Measurements from ENCODE around the gene DPP3. TPM values are rescaled to one million over a fixed set of nuclear protein-coding genes. Genes with fewer than 3 reads are reported as not detected.

DPP3 gene
- polyA plus RNA-seq, 1 of the 3 experiments (the other 2 are of a cell fraction): 70.6 TPM

GRCh38 chr11:66454828-66455227 lies 25.4 kb upstream of the DPP3 start:
- no peak for TF ChIP-seq GATA2 (CRISPR knock-in tag; IDR thresholded peaks at IDR 0.05)
- H3K27ac ChIP-seq (ENCODE audit: low read depth in 2 of 2, low read length in 1 of 2): no peak overlapping the region
- no peaks in the 10 kb centered on the region for H3K79me2 ChIP-seq (ENCODE audit: insufficient read depth)
- no peaks in the 10 kb centered on the region for H3F3A ChIP-seq (replicated peaks; ENCODE audit: insufficient read depth)
- POLR2A ChIA-PET: no interaction called here
- no peaks in the 10 kb centered on the region; the same call in 1 of the 2 replicates for H3K27me3 ChIP-seq (ENCODE audit: insufficient read depth)
- WGBS (ENCODE audit: low lambda C conversion rate): 32% methylated on average over 3 of the region's 3 CpGs
- H3K9me2 ChIP-seq: no peaks in the 10 kb centered on the region
- H3K9ac ChIP-seq: no peak overlapping the region
- no peaks in the 10 kb centered on the region for H3K9me3 ChIP-seq
- H4K20me1 ChIP-seq (ENCODE audit: insufficient read depth): no peaks in the 10 kb centered on the region
- no peaks in the 10 kb centered on the region for H3K4me1 ChIP-seq (ENCODE audit: control insufficient read depth in 1 of 2, insufficient read depth in 2 of 2, low read depth in 1 of 2, low read length in 1 of 2)
- H2AFZ ChIP-seq (ENCODE audit: low read depth): no peak overlapping the region
- DNase-seq: no peak
- CTCF ChIA-PET: interaction anchor here (1.7 kb wide), 1 partner anchor 16 kb away, joined by 5 read pairs; the partner anchor contains the start of gene MRPL11
- no peaks in the 10 kb centered on the region for H3K36me3 ChIP-seq (replicated peaks in 1 of 2; ENCODE audit: control insufficient read depth in 1 of 2, insufficient read depth in 2 of 2, low read length in 1 of 2)
- H3K4me2 ChIP-seq: no peak overlapping the region
- no peak overlapping the region for H3K4me3 ChIP-seq (ENCODE audit: low read depth in 2 of 2, low read length in 1 of 2)

- H3K4me2 ChIP-seq: no peak overlapping the region
- H3K9me3 ChIP-seq: no peaks in the 10 kb centered on the region
- no peaks in the 10 kb centered on the region for H3K9me2 ChIP-seq
- CTCF ChIA-PET: interaction anchor here (0.8 to 2.2 kb wide), 4 partner anchors 26 to 69 kb away, joined by 3 to 5 read pairs (median 4); no protein-coding TSS in a partner anchor
- H3K27ac ChIP-seq (ENCODE audit: low read depth in 2 of 2, low read length in 1 of 2): no peak overlapping the region
- H3K4me1 ChIP-seq (ENCODE audit: control insufficient read depth in 1 of 2, insufficient read depth in 2 of 2, low read depth in 1 of 2, low read length in 1 of 2): no peaks in the 10 kb centered on the region
- no peaks in the 10 kb centered on the region for H3K27me3 ChIP-seq (ENCODE audit: insufficient read depth)
- H2AFZ ChIP-seq (ENCODE audit: low read depth): no peak overlapping the region
- DNase-seq: no peak
- H3F3A ChIP-seq (replicated peaks; ENCODE audit: insufficient read depth): no peaks in the 10 kb centered on the region
- no peaks in the 10 kb centered on the region for H4K20me1 ChIP-seq (ENCODE audit: insufficient read depth)
- no peak overlapping the region for H3K9ac ChIP-seq
- POLR2A ChIA-PET: no interaction called here
- no peak overlapping the region for H3K4me3 ChIP-seq (ENCODE audit: low read depth in 2 of 2, low read length in 1 of 2)
- 77% methylated on average over 6 of the region's 6 CpGs for WGBS (ENCODE audit: low lambda C conversion rate)
- H3K36me3 ChIP-seq (replicated peaks in 1 of 2; ENCODE audit: control insufficient read depth in 1 of 2, insufficient read depth in 2 of 2, low read length in 1 of 2): no peaks in the 10 kb centered on the region
- no peaks in the 10 kb centered on the region for H3K79me2 ChIP-seq (ENCODE audit: insufficient read depth)
- TF ChIP-seq RFX5 (IDR thresholded peaks at IDR 0.05; ENCODE audit: low read length) (no peak), SIN3A (IDR thresholded peaks at IDR 0.05; ENCODE audit: borderline replicate concordance, low read depth, low read length) (no peak), IRF3 (IDR thresholded peaks at IDR 0.05; ENCODE audit: low read depth, low read length) (no peak), FOXJ3 (CRISPR knock-in tag; IDR thresholded peaks at IDR 0.05) (no peak), RAD21 (IDR thresholded peaks at IDR 0.05; ENCODE audit: low read length) (no peak), MEF2A (IDR thresholded peaks at IDR 0.05; ENCODE audit: borderline replicate concordance, low read depth) (no peak), ELF1 (IDR thresholded peaks at IDR 0.05) (no peak), FOSL2 (IDR thresholded peaks at IDR 0.05; ENCODE audit: borderline replicate concordance, low read depth) (no peak), EP300 (IDR thresholded peaks at IDR 0.05; ENCODE audit: borderline replicate concordance in 1 of 2, low read depth in 1 of 2, low read length in 1 of 2) (no peak), TAF1 (IDR thresholded peaks at IDR 0.05; ENCODE audit: borderline replicate concordance, low read depth, low read length) (no peak), CHD2 (IDR thresholded peaks at IDR 0.05; ENCODE audit: low read length, partially characterized antibody) (no peak), USF1 (IDR thresholded peaks at IDR 0.05; ENCODE audit: borderline replicate concordance, low read depth) (no peak), GATA2 (CRISPR knock-in tag; IDR thresholded peaks at IDR 0.05) (no peak), PBX3 (IDR thresholded peaks at IDR 0.05) (no peak), MXI1 (IDR thresholded peaks at IDR 0.05; ENCODE audit: low read depth, low read length) (no peak), FOXM1 (IDR thresholded peaks at IDR 0.05; ENCODE audit: low read depth) (no peak), NFIC (IDR thresholded peaks at IDR 0.05; ENCODE audit: borderline replicate concordance) (no peak), CTCF (IDR thresholded peaks at IDR 0.05) (no peak), USF2 (IDR thresholded peaks at IDR 0.05; ENCODE audit: borderline replicate concordance, low read depth, low read length) (no peak)
These were observed 22.4 kb upstream of the DPP3 start for GRCh38 chr11:66457826-66458225.
